Stimulated activated memory B cell treated with anti-CD40 and anti-IgM and Interleukin-4, amounts not matched to agents 10 μg/mL and 1 μg/mL and 100 μg/mL, for 72 hours (primary cell): ENCODE results near the gene RBFOX2.
"Not testable (repeated sequence)": the region's sequence is repeated elsewhere in the genome, so short reads cannot be mapped to it uniquely, and the experiment has no call there.

Experiments used
- ATAC-seq: fragments of 150-1000 bp; cut with Tn5 transposase; 2 replicates; pipeline ENCODE4 v1.10.0; 2021
- H3K27ac Mint-ChIP-seq: one replicate; pipeline ENCODE4 v1.8.0; 2022; ENCODE audit warnings: mild to moderate bottlenecking, mixed read lengths
- H3K27me3 Mint-ChIP-seq: one replicate; pipeline ENCODE4 v1.8.0; 2022; ENCODE audit warnings: mixed read lengths
- H3K36me3 Mint-ChIP-seq: one replicate; pipeline ENCODE4 v1.8.0; 2022; ENCODE audit warnings: mixed read lengths
- H3K4me1 Mint-ChIP-seq: one replicate; pipeline ENCODE4 v1.8.0; 2022; ENCODE audit warnings: mixed read lengths
- H3K4me3 Mint-ChIP-seq: one replicate; pipeline ENCODE4 v1.8.0; 2022; ENCODE audit warnings: mild to moderate bottlenecking, moderate library complexity, mixed read lengths
- H3K9me3 Mint-ChIP-seq: one replicate; pipeline ENCODE4 v1.8.0; 2022; ENCODE audit warnings: mixed read lengths

RBFOX2 gene

GRCh38 chr22:35818897-35819296 lies 209.7 kb downstream of the RBFOX2 start:
- Mint-ChIP-seq H3K27me3 (peaks cover 37% of the 10 kb centered on the region), H3K36me3 (no peaks in the 10 kb centered on the region), H3K9me3 (no peaks in the 10 kb centered on the region), H3K27ac (no peak overlapping the region), H3K4me1 (no peaks in the 10 kb centered on the region), H3K4me3 (no peak overlapping the region)
- no peak for ATAC-seq

- no peak overlapping the region for H3K27ac Mint-ChIP-seq
- no peaks in the 10 kb centered on the region for H3K36me3 Mint-ChIP-seq
- H3K4me1 Mint-ChIP-seq = no peaks in the 10 kb centered on the region
- peaks cover 16% of the 10 kb centered on the region for H3K9me3 Mint-ChIP-seq
- no peak overlapping the region for H3K4me3 Mint-ChIP-seq
- no peak for ATAC-seq
- H3K27me3 Mint-ChIP-seq = peaks cover 27% of the 10 kb centered on the region
These were observed 216.0 kb downstream of the RBFOX2 start for GRCh38 chr22:35812600-35812999.

GRCh38 chr22:35811670-35812069 lies 217.0 kb downstream of the RBFOX2 start:
- Mint-ChIP-seq H3K9me3 (peaks cover 16% of the 10 kb centered on the region), H3K27ac (no peak overlapping the region), H3K4me1 (no peaks in the 10 kb centered on the region), H3K27me3 (peaks cover 28% of the 10 kb centered on the region), H3K4me3 (no peak overlapping the region), H3K36me3 (no peaks in the 10 kb centered on the region)
- no peak for ATAC-seq

- no peaks in the 10 kb centered on the region for H3K4me1 Mint-ChIP-seq
These were observed 218.8 kb downstream of the RBFOX2 start for GRCh38 chr22:35809816-35810215.

GRCh38 chr22:35808377-35808776 lies 220.2 kb downstream of the RBFOX2 start:
- H3K9me3 Mint-ChIP-seq = peaks cover 21% of the 10 kb centered on the region
- no peak for ATAC-seq
- no peaks in the 10 kb centered on the region for H3K4me1 Mint-ChIP-seq
- peaks cover 55% of the 10 kb centered on the region for H3K27me3 Mint-ChIP-seq
- H3K4me3 Mint-ChIP-seq = no peak overlapping the region
- peaks cover 10% of the 10 kb centered on the region for H3K36me3 Mint-ChIP-seq
- H3K27ac Mint-ChIP-seq = no peak overlapping the region

More at GRCh38 chr22:35809816-35810215, 218.8 kb downstream of the RBFOX2 start:
- no peak overlapping the region for H3K27ac Mint-ChIP-seq
- no peak for ATAC-seq
- peaks cover 16% of the 10 kb centered on the region for H3K9me3 Mint-ChIP-seq
- no peaks in the 10 kb centered on the region for H3K36me3 Mint-ChIP-seq
- H3K4me3 Mint-ChIP-seq = no peak overlapping the region
- peaks cover 40% of the 10 kb centered on the region for H3K27me3 Mint-ChIP-seq

- not testable (repeated sequence) for ATAC-seq, H3K27ac Mint-ChIP-seq, H3K4me1 Mint-ChIP-seq, H3K36me3 Mint-ChIP-seq, H3K4me3 Mint-ChIP-seq
- Mint-ChIP-seq H3K27me3 (peaks cover 72% of the 10 kb centered on the region), H3K9me3 (peaks cover 16% of the 10 kb centered on the region)
These were observed 222.0 kb downstream of the RBFOX2 start for GRCh38 chr22:35806668-35807067.

- peaks cover 80% of the 10 kb centered on the region for H3K27me3 Mint-ChIP-seq
- H3K9me3 Mint-ChIP-seq = peaks cover 13% of the 10 kb centered on the region
- H3K4me3 Mint-ChIP-seq = no peak overlapping the region
- H3K27ac Mint-ChIP-seq = no peak overlapping the region
- no peaks in the 10 kb centered on the region for H3K4me1 Mint-ChIP-seq
- H3K36me3 Mint-ChIP-seq = peaks cover 10% of the 10 kb centered on the region
- ATAC-seq = no peak
These were observed 223.2 kb downstream of the RBFOX2 start for GRCh38 chr22:35805466-35805865.

GRCh38 chr22:35804421-35804820 lies 224.2 kb downstream of the RBFOX2 start:
- Mint-ChIP-seq H3K27ac (no peak overlapping the region), H3K9me3 (peaks cover 8% of the 10 kb centered on the region), H3K27me3 (peaks cover 77% of the 10 kb centered on the region), H3K4me3 (no peak overlapping the region), H3K4me1 (no peaks in the 10 kb centered on the region), H3K36me3 (peaks cover 10% of the 10 kb centered on the region)
- ATAC-seq = no peak

GRCh38 chr22:35802885-35803284 lies 225.7 kb downstream of the RBFOX2 start:
- Mint-ChIP-seq H3K27me3 (peaks cover 65% of the 10 kb centered on the region), H3K27ac (no peak overlapping the region), H3K9me3 (peaks cover 5% of the 10 kb centered on the region), H3K4me3 (no peak overlapping the region), H3K4me1 (no peaks in the 10 kb centered on the region), H3K36me3 (peaks cover 10% of the 10 kb centered on the region)
- no peak for ATAC-seq

- not testable (repeated sequence) for H3K36me3 Mint-ChIP-seq, H3K9me3 Mint-ChIP-seq, H3K4me1 Mint-ChIP-seq, H3K4me3 Mint-ChIP-seq, ATAC-seq, H3K27ac Mint-ChIP-seq
- peaks cover 60% of the 10 kb centered on the region for H3K27me3 Mint-ChIP-seq
These were observed 227.3 kb downstream of the RBFOX2 start for GRCh38 chr22:35801301-35801700.

- no peak overlapping the region for H3K27ac Mint-ChIP-seq
- H3K4me3 Mint-ChIP-seq = no peak overlapping the region
- H3K9me3 Mint-ChIP-seq = peaks cover 2% of the 10 kb centered on the region
- peaks cover 45% of the 10 kb centered on the region for H3K27me3 Mint-ChIP-seq
- no peak for ATAC-seq
- H3K4me1 Mint-ChIP-seq = no peaks in the 10 kb centered on the region
- peaks cover 8% of the 10 kb centered on the region for H3K36me3 Mint-ChIP-seq
These were observed 229.5 kb downstream of the RBFOX2 start for GRCh38 chr22:35799150-35799549.

- H3K9me3 Mint-ChIP-seq = no peaks in the 10 kb centered on the region
- ATAC-seq = no peak
- H3K27me3 Mint-ChIP-seq = peaks cover 27% of the 10 kb centered on the region
- H3K36me3 Mint-ChIP-seq = no peaks in the 10 kb centered on the region
- no peak overlapping the region for H3K4me3 Mint-ChIP-seq
- H3K27ac Mint-ChIP-seq = no peak overlapping the region
- no peaks in the 10 kb centered on the region for H3K4me1 Mint-ChIP-seq
These were observed 231.2 kb downstream of the RBFOX2 start for GRCh38 chr22:35797411-35797810.

- Mint-ChIP-seq H3K27me3 (peaks cover 8% of the 10 kb centered on the region), H3K9me3 (no peaks in the 10 kb centered on the region), H3K27ac (no peak overlapping the region), H3K4me1 (no peaks in the 10 kb centered on the region), H3K36me3 (no peaks in the 10 kb centered on the region), H3K4me3 (no peak overlapping the region)
- no peak for ATAC-seq
These were observed 233.1 kb downstream of the RBFOX2 start for GRCh38 chr22:35795476-35795875.

GRCh38 chr22:35792506-35792905 lies 236.1 kb downstream of the RBFOX2 start:
- H3K27me3 Mint-ChIP-seq = peaks cover 13% of the 10 kb centered on the region

GRCh38 chr22:35791788-35792187 lies 236.8 kb downstream of the RBFOX2 start:
- H3K9me3 Mint-ChIP-seq, H3K4me1 Mint-ChIP-seq, H3K36me3 Mint-ChIP-seq, H3K4me3 Mint-ChIP-seq, ATAC-seq, H3K27ac Mint-ChIP-seq: not testable (repeated sequence)
- peaks cover 13% of the 10 kb centered on the region for H3K27me3 Mint-ChIP-seq

More at GRCh38 chr22:35792506-35792905, 236.1 kb downstream of the RBFOX2 start:
- Mint-ChIP-seq H3K4me1 (no peaks in the 10 kb centered on the region), H3K9me3 (no peaks in the 10 kb centered on the region), H3K36me3 (no peaks in the 10 kb centered on the region), H3K4me3 (no peak overlapping the region), H3K27ac (no peak overlapping the region)
- ATAC-seq = no peak

GRCh38 chr22:35785181-35785923 lies 243.3 kb downstream of the RBFOX2 start:
- no peaks in the 10 kb centered on the region for H3K36me3 Mint-ChIP-seq
- peaks cover 21% of the 10 kb centered on the region for H3K27me3 Mint-ChIP-seq
- H3K9me3 Mint-ChIP-seq = no peaks in the 10 kb centered on the region
- H3K27ac Mint-ChIP-seq = no peak overlapping the region
- H3K4me1 Mint-ChIP-seq = no peaks in the 10 kb centered on the region
- no peak for ATAC-seq
- H3K4me3 Mint-ChIP-seq = no peak overlapping the region
